Testis (tissue), 3 donors: ENCODE measurements around the gene SRCIN1. TPM values are rescaled to one million over a fixed set of nuclear protein-coding genes. Genes with fewer than 3 reads are reported as not detected.
"Not testable (repeated sequence)": the region's sequence is repeated elsewhere in the genome, so short reads cannot be mapped to it uniquely, and the experiment has no call there.

Experiments
- DNase-seq: peaks from one replicate; pipeline ENCODE4 v3.0.0-alpha.2; 2019
- H3K27ac ChIP-seq, 2 donors: fragments of 200-600 bp; sonication (generic); one replicate each; pipeline ENCODE4 v1.5.1; 2019
- H3K27me3 ChIP-seq: fragments of 200-600 bp; sonication (generic); one replicate; pipeline ENCODE4 v1.5.1; 2019
- H3K36me3 ChIP-seq: fragments of 200-600 bp; sonication (generic); one replicate; pipeline ENCODE4 v1.5.1; 2017; ENCODE audit warnings: low read depth; ENCODE audit errors: missing control alignments
- H3K4me1 ChIP-seq: fragments of 200-600 bp; sonication (generic); one replicate; pipeline ENCODE4 v1.5.1; 2019
- H3K4me3 ChIP-seq, 2 donors: fragments of 200-600 bp; sonication (generic); one replicate each; pipeline ENCODE4 v1.5.1; 2017 to 2019
- H3K9me3 ChIP-seq: fragments of 200-600 bp; sonication (generic); one replicate; pipeline ENCODE4 v1.5.1; 2017
- POLR2A ChIP-seq: fragments of 450-650 bp; IDR thresholded peaks from one replicate; pipeline ENCODE4 v1.6.1; 2017; ENCODE audit warnings: antibody characterized with exemption, mild to moderate bottlenecking, moderate library complexity
- WGBS, 2 donors: methylation state at CpG; one replicate each; pipeline ENCODE4 v1.1.5; 2018; 5-methylcytosine and 5-hydroxymethylcytosine counted together
- intact Hi-C: fragments of 100-400 bp; cut with DNase I; formaldehyde crosslinking; loops from one replicate; pipeline ENCODE4 v1.15.1; 2023; ENCODE audit warnings: low total_unique reads
- polyA plus RNA-seq: library from polyadenylated mRNA; stranded (reverse); fragments of 350-450 nt; fragmentation: Illumina TruSeq; extraction: RNeasy Lipid Tissue Mini Kit (QIAGEN cat#74804); gene quantifications from one replicate; pipeline ENCODE4 v1.2.3, GENCODE V29; 2014; ENCODE audit warnings: low read depth, low replicate concordance; ENCODE audit not compliant: insufficient read depth
- total RNA-seq, 2 donors: library from RNA; depleted of rRNA; stranded (reverse); fragments of >200 nt; gene quantifications; one replicate each; pipeline ENCODE4 v1.2.3, GENCODE V29; 2016
- TF ChIP-seq, protein P1 (sequence below), 3 experiments: fragments of 450-650 bp in 2 of 3; fragments of 200-600 bp in 1 of 3; sonication (generic) in 1 of 3; IDR thresholded peaks; one replicate each; pipeline ENCODE4 v1.5.1; 2016 to 2019; ENCODE audit warnings: antibody characterized with exemption in 3 of 3, mild to moderate bottlenecking in 2 of 3, moderate library complexity in 1 of 3

SRCIN1 gene
- total and polyA plus RNA-seq, 3 donors from 2014 or later = 3.2 to 8.9 (median 6.2) TPM

DNA sequence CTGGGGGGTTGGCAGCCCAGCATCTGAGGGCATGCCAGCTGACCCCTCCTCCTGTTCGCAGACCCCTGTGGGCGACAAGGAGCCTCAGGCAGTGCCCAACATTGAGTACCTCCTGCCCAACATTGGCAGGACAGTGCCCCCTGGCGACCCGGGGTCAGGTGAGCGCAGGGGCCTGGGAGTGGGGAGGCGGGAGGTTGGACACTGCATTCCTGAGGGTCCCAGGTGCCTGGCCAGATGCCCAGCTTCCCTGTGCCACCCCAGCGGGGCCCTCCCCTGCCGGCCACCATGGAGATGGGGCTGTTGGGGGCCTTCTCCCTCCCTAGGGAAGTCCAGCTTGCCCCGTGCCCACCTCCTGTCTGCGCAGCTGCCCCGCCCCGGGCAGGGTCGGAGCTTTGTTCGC, 107.4 kb downstream of the SRCIN1 start:
- Histone ChIP-seq H3K36me3 (no peaks in the 10 kb centered on the region), H3K4me1 (no peaks in the 10 kb centered on the region), H3K9me3 (no peaks in the 10 kb centered on the region), H3K27me3 (no peaks in the 10 kb centered on the region), H3K4me3 (no peak overlapping the region), H3K27ac (no peak overlapping the region)
- TF ChIP-seq POLR2A = no peak
- TF ChIP-seq, protein P1, sequence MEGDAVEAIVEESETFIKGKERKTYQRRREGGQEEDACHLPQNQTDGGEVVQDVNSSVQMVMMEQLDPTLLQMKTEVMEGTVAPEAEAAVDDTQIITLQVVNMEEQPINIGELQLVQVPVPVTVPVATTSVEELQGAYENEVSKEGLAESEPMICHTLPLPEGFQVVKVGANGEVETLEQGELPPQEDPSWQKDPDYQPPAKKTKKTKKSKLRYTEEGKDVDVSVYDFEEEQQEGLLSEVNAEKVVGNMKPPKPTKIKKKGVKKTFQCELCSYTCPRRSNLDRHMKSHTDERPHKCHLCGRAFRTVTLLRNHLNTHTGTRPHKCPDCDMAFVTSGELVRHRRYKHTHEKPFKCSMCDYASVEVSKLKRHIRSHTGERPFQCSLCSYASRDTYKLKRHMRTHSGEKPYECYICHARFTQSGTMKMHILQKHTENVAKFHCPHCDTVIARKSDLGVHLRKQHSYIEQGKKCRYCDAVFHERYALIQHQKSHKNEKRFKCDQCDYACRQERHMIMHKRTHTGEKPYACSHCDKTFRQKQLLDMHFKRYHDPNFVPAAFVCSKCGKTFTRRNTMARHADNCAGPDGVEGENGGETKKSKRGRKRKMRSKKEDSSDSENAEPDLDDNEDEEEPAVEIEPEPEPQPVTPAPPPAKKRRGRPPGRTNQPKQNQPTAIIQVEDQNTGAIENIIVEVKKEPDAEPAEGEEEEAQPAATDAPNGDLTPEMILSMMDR (IDR thresholded peaks at IDR 0.05) = no peak
- 88 to 98% methylated on average over 9 to 14 of the region's 14 CpGs for WGBS, 2 donors
- intact Hi-C loops = loop anchor here (10.0 kb wide), 1 partner anchor 166 kb away; no protein-coding TSS in a partner anchor
- no peak for DNase-seq

GRCh38 chr17:38497656-38498055, 108.1 kb downstream of the SRCIN1 start:
- H3K27me3 ChIP-seq, H3K4me3 ChIP-seq, H3K27ac ChIP-seq, H3K4me1 ChIP-seq, H3K36me3 ChIP-seq, H3K9me3 ChIP-seq, DNase-seq: not testable (repeated sequence)
- WGBS, 2 donors = 87 to 92% methylated on average over 10 of the region's 10 CpGs
- intact Hi-C loops = loop anchor here (10.0 kb wide), 1 partner anchor 167 kb away; no protein-coding TSS in a partner anchor

DNA sequence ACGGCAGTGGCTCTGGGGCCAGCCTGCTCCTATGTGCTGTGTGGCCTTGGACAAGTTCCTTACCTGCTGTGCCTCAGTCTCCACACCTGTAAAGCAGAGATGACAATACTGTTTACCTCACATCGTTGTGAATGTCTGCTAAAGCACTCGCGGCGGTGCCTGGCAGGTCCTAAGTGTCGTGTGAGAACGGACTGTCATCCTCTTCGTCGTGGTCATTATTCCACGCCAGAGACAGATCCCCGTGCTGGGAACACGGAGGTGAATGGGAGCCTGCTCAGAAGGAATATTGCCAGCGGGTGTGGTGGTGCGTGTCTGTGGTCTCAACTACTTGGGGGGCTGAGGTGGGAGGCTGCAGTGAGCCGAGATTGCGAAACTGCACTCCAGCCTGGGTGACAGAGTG, 111.6 kb downstream of the SRCIN1 start:
- 93 to 96% methylated on average over 16 of the region's 16 CpGs for WGBS, 2 donors
- not testable (repeated sequence) for H3K4me1 ChIP-seq, H3K27ac ChIP-seq, DNase-seq, H3K4me3 ChIP-seq, H3K9me3 ChIP-seq, H3K36me3 ChIP-seq, H3K27me3 ChIP-seq
- intact Hi-C loops = loop anchor here (10.0 kb wide), 1 partner anchor 171 kb away; no protein-coding TSS in a partner anchor

- peak; percentile 96 for DNase-seq
- H3K27ac ChIP-seq, H3K36me3 ChIP-seq, H3K4me1 ChIP-seq, H3K4me3 ChIP-seq, H3K9me3 ChIP-seq, H3K27me3 ChIP-seq: not testable (repeated sequence)
- 53 to 62% methylated on average over 7 to 12 of the region's 14 CpGs for WGBS, 2 donors
- TF ChIP-seq, protein P1 (IDR thresholded peaks at IDR 0.05) = peak in 1 of 3 experiments; percentile 34
- intact Hi-C loops = loop anchor here (10.0 kb wide), 1 partner anchor 172 kb away; no protein-coding TSS in a partner anchor
These were observed 113.4 kb downstream of the SRCIN1 start for GRCh38 chr17:38492067-38493040.

GRCh38 chr17:38491346-38492066, 114.2 kb downstream of the SRCIN1 start:
- DNase-seq, H3K27ac ChIP-seq, H3K9me3 ChIP-seq, H3K27me3 ChIP-seq, H3K4me3 ChIP-seq, H3K4me1 ChIP-seq, H3K36me3 ChIP-seq: not testable (repeated sequence)
- intact Hi-C loops = loop anchor here (10.0 kb wide), 1 partner anchor 173 kb away; no protein-coding TSS in a partner anchor
- WGBS, 2 donors = 79 to 82% methylated on average over 5 to 19 of the region's 19 CpGs

- not testable (repeated sequence) for H3K36me3 ChIP-seq, H3K4me3 ChIP-seq, H3K9me3 ChIP-seq, H3K4me1 ChIP-seq, H3K27me3 ChIP-seq
- 65 to 70% methylated on average over 11 to 17 of the region's 17 CpGs for WGBS, 2 donors
- peak; percentile 60 for DNase-seq
- intact Hi-C loops = loop anchor here (5.0 to 10.0 kb wide), 2 partner anchors 67 to 175 kb away; no protein-coding TSS in a partner anchor
- H3K27ac ChIP-seq = peak overlapping the region in 1 of 2 donors; percentile 19
These were observed 116.0 kb downstream of the SRCIN1 start for GRCh38 chr17:38489774-38490173.

DNA sequence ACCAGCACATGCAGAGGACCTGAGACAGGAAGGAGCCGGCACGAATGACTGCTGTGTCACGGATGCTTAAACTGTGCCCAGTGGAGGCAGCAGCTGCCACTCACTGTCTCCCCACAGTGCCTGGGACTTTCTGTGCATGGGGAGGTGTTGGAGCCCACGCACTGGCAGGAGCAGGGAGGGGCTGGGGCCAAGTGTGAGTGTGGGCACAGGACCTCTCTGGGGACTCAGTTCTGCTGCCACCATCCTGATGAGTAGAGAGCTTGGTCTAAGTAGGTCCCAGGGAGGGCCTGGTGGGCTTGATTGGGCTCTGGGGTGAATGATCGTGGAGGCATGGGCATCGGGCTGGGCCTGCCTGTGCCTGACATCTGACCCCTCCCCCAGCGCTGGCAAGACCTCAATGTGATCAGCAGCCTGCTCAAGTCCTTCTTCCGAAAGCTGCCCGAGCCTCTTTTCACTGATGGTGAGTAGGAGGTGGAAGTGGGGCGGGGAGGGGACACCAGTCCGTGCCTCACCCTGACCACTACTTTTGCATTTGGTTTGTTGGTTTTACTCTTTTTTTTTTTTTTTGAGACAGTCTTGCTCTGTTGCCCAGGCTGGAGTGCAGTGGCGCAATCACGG, 120.0 kb downstream of the SRCIN1 start:
- intact Hi-C loops = loop anchor here (5.0 kb wide), 1 partner anchor 63 kb away; no protein-coding TSS in a partner anchor
- H3K27ac ChIP-seq, H3K27me3 ChIP-seq, DNase-seq, H3K4me1 ChIP-seq, H3K4me3 ChIP-seq, H3K36me3 ChIP-seq, H3K9me3 ChIP-seq: not testable (repeated sequence)
- WGBS, 2 donors = 67 to 74% methylated on average over 10 to 13 of the region's 13 CpGs
